AG09319 (cell line): ENCODE data around the gene ACTR1B.
"Not testable (repeated sequence)": the region's sequence is repeated elsewhere in the genome, so short reads cannot be mapped to it uniquely, and the experiment has no call there.

ENCODE experiments used
- DNase-seq: peaks from one replicate; pipeline ENCODE4 v3.0.0-alpha.2; 2010; ENCODE audit warnings: low read depth; ENCODE audit errors: extremely low read depth
- CTCF ChIP-seq: IDR thresholded peaks from 2 replicates; pipeline ENCODE4 v1.5.1; 2011; ENCODE audit warnings: low read depth, mild to moderate bottlenecking, inconsistent platforms, low read length, moderate library complexity

Gene ACTR1B

DNA sequence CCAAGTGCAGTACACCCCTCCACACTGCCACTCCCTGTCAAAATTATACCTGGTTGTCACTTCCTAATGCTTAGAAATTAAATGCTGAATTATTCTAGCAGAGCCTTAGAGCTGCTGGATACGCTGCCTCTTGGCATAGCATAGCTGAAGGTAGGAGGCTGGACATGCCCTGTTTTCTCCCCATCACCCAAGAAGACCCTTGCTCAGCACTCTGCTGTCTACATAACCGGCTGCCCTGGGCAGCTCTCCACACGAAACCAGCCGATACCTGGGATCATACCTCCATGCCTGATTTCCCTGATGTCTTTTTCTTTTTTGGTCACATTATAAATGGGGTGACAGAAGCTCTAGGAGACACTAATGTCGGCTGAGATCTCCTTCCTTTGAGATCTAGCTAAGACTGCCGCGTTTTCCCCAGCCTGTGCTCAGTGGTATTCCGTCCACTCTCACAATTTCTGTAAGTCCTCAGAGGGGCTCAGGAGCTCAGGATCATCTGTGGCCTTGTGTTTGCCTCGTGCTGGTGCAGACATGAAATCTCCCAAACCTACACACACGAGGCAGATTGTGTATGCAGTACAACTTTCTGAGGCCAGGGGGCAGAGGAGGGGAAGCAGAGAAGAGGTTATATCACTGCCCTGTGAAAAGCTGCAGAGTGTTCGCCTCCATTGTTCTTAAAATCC lies 36.1 kb upstream of the ACTR1B start:
- peak; percentile 7 for DNase-seq
- TF ChIP-seq CTCF: peak; percentile 83

GRCh38 chr2:97698530-97698929 lies 34.7 kb upstream of the ACTR1B start:
- no peak for TF ChIP-seq CTCF
- no peak for DNase-seq

DNA sequence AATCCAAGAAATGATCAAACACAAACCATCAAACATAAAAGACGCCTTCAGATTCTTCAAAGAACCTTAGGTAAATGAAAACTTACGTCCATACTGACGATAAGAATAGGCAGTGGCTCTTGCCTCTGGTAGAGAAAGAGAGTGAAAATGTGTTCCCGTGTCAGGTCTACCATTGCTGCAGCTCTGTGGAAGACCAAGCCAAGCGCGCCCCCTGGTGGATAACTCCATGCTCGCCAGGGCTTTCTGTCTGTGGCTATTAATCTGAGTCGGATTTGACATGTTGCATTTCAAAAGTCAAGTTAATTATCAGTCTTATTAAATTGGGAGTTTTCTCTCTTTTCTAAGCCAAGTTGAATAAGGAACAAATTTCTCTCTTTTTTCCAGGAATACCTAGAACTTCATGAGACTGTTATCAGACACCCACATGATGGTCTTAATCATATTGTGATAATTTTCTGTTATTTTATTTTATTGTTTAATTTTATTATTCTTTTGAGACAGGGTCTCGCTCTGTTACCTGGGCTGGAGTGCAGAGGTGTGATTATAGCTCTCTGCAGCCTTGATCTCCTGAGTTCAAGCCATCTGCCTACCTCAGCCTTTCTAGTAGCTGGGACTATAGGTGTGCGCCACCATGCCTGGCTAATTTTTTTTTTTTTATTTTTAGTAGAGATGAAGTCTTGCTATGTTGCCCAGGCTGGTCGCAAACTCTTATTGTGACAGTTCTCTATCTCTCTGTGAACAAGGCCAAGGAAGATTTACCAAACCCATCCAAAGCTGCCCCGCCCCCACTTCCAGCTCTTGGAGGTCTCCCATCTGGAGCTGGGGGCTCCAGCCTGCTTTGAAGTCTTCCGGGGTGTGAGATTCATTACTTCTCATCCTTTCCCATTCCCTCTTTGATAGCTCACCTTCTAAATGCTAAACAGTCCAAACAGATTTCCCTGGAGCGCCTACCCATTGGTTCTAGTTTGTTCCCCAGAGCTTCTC lies 33.7 kb upstream of the ACTR1B start:
- TF ChIP-seq CTCF: peak; percentile 92
- DNase-seq: peak; percentile 50

DNA sequence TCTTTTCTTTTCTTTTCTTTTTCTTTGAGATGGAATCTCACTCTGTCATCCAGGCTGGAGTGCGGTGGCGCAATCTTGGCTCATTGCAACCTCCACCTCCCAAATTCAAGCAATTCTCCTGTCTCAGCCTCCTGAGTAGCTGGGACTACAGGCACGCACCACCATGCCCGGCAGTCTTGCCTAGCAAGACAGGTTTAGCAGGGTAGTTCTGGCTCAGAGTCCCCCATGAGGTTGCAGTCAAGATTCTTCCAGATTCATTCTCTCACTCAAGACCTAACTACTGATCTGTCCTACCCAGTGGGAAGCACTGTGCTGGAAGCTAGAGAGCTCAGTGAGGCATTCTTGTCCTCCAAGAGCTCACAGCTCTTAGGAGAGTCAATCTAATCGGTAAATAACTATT lies 31.9 kb upstream of the ACTR1B start:
- no peak for DNase-seq
- no peak for TF ChIP-seq CTCF

DNA sequence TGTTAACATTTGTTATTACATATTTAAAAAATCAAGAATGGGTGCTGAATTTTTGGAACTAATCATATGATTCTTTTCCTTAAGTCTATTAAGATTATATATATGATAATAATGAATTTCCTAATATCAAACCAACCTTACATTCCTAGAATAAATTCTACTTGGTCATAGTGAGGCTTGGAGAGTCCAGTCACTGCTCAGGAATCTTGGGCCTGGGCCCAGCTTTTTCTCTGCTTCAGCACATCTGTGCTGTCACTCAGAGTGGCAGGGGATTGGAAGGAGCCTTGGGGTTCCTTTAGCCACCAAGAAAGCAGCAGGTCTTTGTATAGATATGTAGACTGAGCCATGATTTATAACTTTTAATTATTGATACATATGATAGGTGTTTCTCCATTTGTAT lies 29.6 kb upstream of the ACTR1B start:
- no peak for DNase-seq
- TF ChIP-seq CTCF: no peak

DNA sequence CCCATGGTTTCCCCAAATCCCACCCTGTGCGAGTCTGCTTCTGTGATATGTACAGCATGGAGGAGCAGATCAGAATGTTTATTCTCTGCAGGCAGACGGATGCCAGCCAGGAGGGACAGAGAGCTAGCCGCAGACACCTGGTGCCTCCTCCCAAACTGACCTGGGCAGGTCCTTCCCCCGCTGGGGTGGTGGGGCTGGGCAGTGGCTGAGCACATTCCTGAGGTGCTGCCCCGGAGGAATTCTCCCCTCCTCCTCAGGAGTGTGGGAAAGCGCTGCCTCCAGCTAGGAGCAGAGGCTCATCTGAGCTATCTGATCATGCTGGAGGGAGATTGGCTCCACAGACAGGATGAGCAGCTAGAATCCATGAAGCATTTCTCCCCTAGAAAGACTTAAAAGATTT lies 27.3 kb upstream of the ACTR1B start:
- DNase-seq: no peak
- TF ChIP-seq CTCF: no peak

DNA sequence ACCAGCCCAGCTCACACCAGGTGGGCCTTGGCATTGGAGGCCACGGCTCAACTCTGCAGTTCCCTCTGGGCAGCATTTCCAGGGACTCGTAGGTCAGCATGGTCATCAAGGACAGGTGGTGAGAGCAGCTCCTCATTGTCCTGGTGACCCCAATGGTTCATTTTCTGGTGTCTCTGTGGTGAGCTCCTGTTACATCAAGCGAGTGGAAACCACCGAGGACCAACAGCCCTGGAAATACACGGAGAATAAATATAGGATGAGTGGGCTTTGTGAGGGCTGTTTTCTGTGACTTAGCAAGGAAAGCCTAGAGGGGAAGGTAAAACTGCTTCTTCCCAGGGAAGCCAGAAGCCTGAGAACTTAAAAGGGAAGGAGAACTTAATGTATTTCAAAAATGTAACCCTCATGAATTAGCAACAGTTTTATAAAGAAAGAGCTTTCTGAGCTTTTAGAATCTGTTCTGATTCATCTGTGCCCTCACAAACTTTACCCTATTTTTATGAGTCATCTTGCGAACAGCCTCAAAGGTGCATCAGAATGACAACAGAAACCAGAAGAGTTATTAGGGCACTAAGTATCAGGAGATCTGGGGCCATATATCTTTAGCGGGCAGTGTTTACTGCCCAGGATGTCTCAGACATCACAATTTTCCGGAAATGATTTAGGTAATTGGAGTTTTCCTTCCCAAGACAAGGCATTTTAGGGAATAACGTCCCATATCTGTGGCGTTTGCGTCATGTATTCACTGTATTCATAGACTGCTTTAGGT lies 24.4 kb upstream of the ACTR1B start:
- TF ChIP-seq CTCF: no peak
- DNase-seq: no peak

DNA sequence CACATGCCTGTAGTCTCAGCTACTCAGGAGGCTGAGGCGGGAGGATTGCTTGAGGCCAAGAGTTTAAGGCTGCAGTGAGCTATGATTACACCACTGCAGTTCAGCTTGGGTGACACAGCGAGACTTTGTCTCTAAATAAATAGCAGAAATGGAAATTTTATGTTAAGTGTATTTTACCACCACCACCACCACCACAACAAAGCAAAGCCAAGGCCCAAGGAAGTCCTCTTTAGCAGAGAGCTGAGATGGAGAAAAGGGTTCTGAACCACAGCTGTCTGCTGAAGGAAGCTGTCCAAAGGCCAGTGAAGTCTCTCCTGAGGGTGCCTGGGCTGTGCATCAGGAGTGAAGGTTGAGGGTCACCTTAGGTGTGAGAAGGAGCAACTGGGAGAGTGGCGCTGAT lies 23.4 kb upstream of the ACTR1B start:
- not testable (repeated sequence) for DNase-seq
